ENCODE results near the gene ARHGAP26.

Gene ARHGAP26

DNA sequence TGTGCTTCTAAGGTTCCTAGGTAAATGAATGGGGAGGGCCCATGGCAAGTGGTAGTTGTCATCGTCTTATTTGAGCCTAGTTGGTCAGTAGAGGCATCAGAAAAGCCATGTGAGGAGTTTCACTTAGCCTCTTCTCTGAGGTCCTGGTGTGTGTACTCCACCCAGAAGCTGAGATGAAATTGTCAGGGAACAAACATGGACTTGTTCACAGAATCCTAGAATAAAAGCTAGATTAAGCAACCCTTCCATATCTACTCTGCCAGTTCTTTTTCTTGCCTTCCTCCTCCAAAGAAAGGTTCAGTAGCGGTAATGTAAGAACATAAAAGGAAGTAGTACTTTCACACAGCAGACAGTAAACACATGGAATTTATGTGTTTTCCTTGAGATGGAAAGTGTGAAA is 70.4 kb downstream of the ARHGAP26 start:
- Histone ChIP-seq H3K9me3 (ENCODE audit: control insufficient read depth, low read length) (no peaks in the 10 kb centered on the region), H3K4me3 (ENCODE audit: insufficient read depth in 1 of 2, low read depth in 1 of 2, low read length in 2 of 2) (no peak overlapping the region), H2BK120ac (ENCODE audit: low read depth, low read length) (no peak overlapping the region), H3K14ac (ENCODE audit: low read length in 2 of 2) (no peak overlapping the region), H3K4ac (ENCODE audit: low read depth in 1 of 2, low read length in 2 of 2) (no peak overlapping the region), H2AFZ (ENCODE audit: low read depth, low read length) (no peak overlapping the region), H3K4me1 (ENCODE audit: control insufficient read depth, insufficient read depth, low read depth, low read length) (peaks cover 5% of the 10 kb centered on the region), H2BK5ac (ENCODE audit: low read depth, low read length, poor library complexity, severe bottlenecking) (no peak overlapping the region), H3K27ac (ENCODE audit: low read length, poor library complexity, severe bottlenecking) (no peak overlapping the region), H3K4me2 (ENCODE audit: low read length, poor library complexity, severe bottlenecking) (no peak overlapping the region), H3K79me1 (replicated peaks; ENCODE audit: low read length, poor library complexity, severe bottlenecking) (peaks cover 17% of the 10 kb centered on the region), H4K8ac (ENCODE audit: low read length) (no peak overlapping the region), H2BK12ac (ENCODE audit: low read length in 2 of 2) (no peak overlapping the region), H2BK15ac (ENCODE audit: low read depth, poor library complexity, severe bottlenecking) (no peak overlapping the region), H3K36me3 (ENCODE audit: control insufficient read depth in 1 of 2, insufficient read depth in 2 of 2, low read depth in 1 of 2, low read length in 2 of 2) (no peaks in the 10 kb centered on the region), H3K9ac (ENCODE audit: low read length) (peak overlapping the region; percentile 45), H4K91ac (ENCODE audit: low read length) (no peak overlapping the region), H3K18ac (ENCODE audit: low read depth in 1 of 2, low read length in 2 of 2) (no peak overlapping the region), H3K23ac (ENCODE audit: low read length in 2 of 2) (no peak overlapping the region), H3K27me3 (ENCODE audit: control insufficient read depth in 1 of 2, insufficient read depth in 1 of 2, low read length in 2 of 2) (no peaks in the 10 kb centered on the region), H2AK5ac (ENCODE audit: low read length, severe bottlenecking) (no peak overlapping the region)
- DNase-seq, result no peak
- 89% methylated on average over 1 of the region's 2 CpGs for WGBS

DNA sequence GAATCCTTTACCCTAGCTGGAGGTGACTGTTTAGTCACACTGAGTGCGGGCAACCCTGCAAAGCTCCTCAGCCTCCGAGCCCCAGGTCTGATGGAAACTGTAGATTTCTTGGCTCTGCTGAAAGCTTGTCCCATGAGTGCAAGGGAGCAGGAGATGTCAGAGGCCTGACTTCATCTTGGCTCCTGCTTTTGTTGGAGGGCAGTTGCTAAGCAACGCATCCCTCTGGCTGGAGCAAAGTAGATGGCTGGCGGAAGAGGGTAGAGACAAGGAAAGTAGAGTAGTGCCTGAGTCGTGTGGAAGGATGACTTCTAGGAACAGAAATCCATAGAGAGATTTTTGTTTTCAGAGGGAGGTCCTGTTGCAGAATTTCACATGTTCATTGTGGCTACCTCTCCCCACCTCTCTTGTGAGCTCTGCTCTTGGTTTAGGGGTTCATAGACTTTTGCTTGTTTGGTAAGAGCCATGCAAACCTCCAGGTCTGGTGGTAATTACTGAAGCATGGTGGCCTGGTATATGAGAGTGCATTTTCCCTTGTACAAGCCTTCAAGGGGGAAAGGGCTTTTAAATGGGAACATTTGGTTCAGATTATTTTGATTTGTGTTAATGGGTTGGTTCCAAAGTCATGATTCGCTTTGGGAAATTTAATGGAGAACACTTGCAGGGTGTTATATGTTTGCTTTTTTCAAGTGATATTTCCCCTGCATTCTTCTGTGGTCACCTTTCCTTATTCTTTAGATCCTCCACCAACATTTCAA is 71.5 kb downstream of the ARHGAP26 start:
- Histone ChIP-seq H3K79me1 (replicated peaks; ENCODE audit: low read length, poor library complexity, severe bottlenecking) (peaks cover 21% of the 10 kb centered on the region), H2BK5ac (ENCODE audit: low read depth, low read length, poor library complexity, severe bottlenecking) (no peak overlapping the region), H3K4me1 (ENCODE audit: control insufficient read depth, insufficient read depth, low read depth, low read length) (peaks cover 10% of the 10 kb centered on the region), H3K27ac (ENCODE audit: low read length, poor library complexity, severe bottlenecking) (no peak overlapping the region), H2BK15ac (ENCODE audit: low read depth, poor library complexity, severe bottlenecking) (no peak overlapping the region), H3K23ac (ENCODE audit: low read length in 2 of 2) (no peak overlapping the region), H3K4ac (ENCODE audit: low read depth in 1 of 2, low read length in 2 of 2) (no peak overlapping the region), H4K8ac (ENCODE audit: low read length) (no peak overlapping the region), H3K9me3 (ENCODE audit: control insufficient read depth, low read length) (no peaks in the 10 kb centered on the region), H3K27me3 (ENCODE audit: control insufficient read depth in 1 of 2, insufficient read depth in 1 of 2, low read length in 2 of 2) (no peaks in the 10 kb centered on the region), H3K14ac (ENCODE audit: low read length in 2 of 2) (no peak overlapping the region), H2BK12ac (ENCODE audit: low read length in 2 of 2) (no peak overlapping the region), H3K4me2 (ENCODE audit: low read length, poor library complexity, severe bottlenecking) (no peak overlapping the region), H2AFZ (ENCODE audit: low read depth, low read length) (no peak overlapping the region), H3K4me3 (ENCODE audit: insufficient read depth in 1 of 2, low read depth in 1 of 2, low read length in 2 of 2) (peak overlapping the region in 1 of 2 experiments; percentile 1), H3K9ac (ENCODE audit: low read length) (peak overlapping the region; percentile 45), H2BK120ac (ENCODE audit: low read depth, low read length) (no peak overlapping the region), H3K36me3 (ENCODE audit: control insufficient read depth in 1 of 2, insufficient read depth in 2 of 2, low read depth in 1 of 2, low read length in 2 of 2) (no peaks in the 10 kb centered on the region), H4K91ac (ENCODE audit: low read length) (no peak overlapping the region), H2AK5ac (ENCODE audit: low read length, severe bottlenecking) (no peak overlapping the region), H3K18ac (ENCODE audit: low read depth in 1 of 2, low read length in 2 of 2) (no peak overlapping the region)
- DNase-seq, result peak; percentile 30
- 83% methylated on average over 6 of the region's 6 CpGs for WGBS

- H2AK5ac ChIP-seq (ENCODE audit: low read length, severe bottlenecking), result no peak overlapping the region
- no peak overlapping the region for H3K23ac ChIP-seq (ENCODE audit: low read length in 2 of 2)
- peaks cover 14% of the 10 kb centered on the region for H3K4me1 ChIP-seq (ENCODE audit: control insufficient read depth, insufficient read depth, low read depth, low read length)
- no peak overlapping the region for H4K8ac ChIP-seq (ENCODE audit: low read length)
- WGBS, result 100% methylated on average over 4 of the region's 6 CpGs
- DNase-seq, result no peak
- no peak overlapping the region for H3K4ac ChIP-seq (ENCODE audit: low read depth in 1 of 2, low read length in 2 of 2)
- no peaks in the 10 kb centered on the region for H3K9me3 ChIP-seq (ENCODE audit: control insufficient read depth, low read length)
- H3K27ac ChIP-seq (ENCODE audit: low read length, poor library complexity, severe bottlenecking), result no peak overlapping the region
- no peak overlapping the region for H2BK5ac ChIP-seq (ENCODE audit: low read depth, low read length, poor library complexity, severe bottlenecking)
- no peaks in the 10 kb centered on the region for H3K27me3 ChIP-seq (ENCODE audit: control insufficient read depth in 1 of 2, insufficient read depth in 1 of 2, low read length in 2 of 2)
- H3K18ac ChIP-seq (ENCODE audit: low read depth in 1 of 2, low read length in 2 of 2), result no peak overlapping the region
- H3K4me3 ChIP-seq (ENCODE audit: insufficient read depth in 1 of 2, low read depth in 1 of 2, low read length in 2 of 2), result no peak overlapping the region
- H2BK120ac ChIP-seq (ENCODE audit: low read depth, low read length), result no peak overlapping the region
- H3K4me2 ChIP-seq (ENCODE audit: low read length, poor library complexity, severe bottlenecking), result no peak overlapping the region
- H2BK15ac ChIP-seq (ENCODE audit: low read depth, poor library complexity, severe bottlenecking), result peak overlapping the region; percentile 8
- H3K9ac ChIP-seq (ENCODE audit: low read length), result no peak overlapping the region
- no peak overlapping the region for H2AFZ ChIP-seq (ENCODE audit: low read depth, low read length)
- no peaks in the 10 kb centered on the region for H3K36me3 ChIP-seq (ENCODE audit: control insufficient read depth in 1 of 2, insufficient read depth in 2 of 2, low read depth in 1 of 2, low read length in 2 of 2)
- H2BK12ac ChIP-seq (ENCODE audit: low read length in 2 of 2), result no peak overlapping the region
- H3K14ac ChIP-seq (ENCODE audit: low read length in 2 of 2), result peak overlapping the region in 1 of 2 experiments; percentile 16
- peaks cover 17% of the 10 kb centered on the region for H3K79me1 ChIP-seq (replicated peaks; ENCODE audit: low read length, poor library complexity, severe bottlenecking)
- no peak overlapping the region for H4K91ac ChIP-seq (ENCODE audit: low read length)
Measured at GRCh38 chr5:142842994-142843905, 73.1 kb downstream of the ARHGAP26 start.

DNA sequence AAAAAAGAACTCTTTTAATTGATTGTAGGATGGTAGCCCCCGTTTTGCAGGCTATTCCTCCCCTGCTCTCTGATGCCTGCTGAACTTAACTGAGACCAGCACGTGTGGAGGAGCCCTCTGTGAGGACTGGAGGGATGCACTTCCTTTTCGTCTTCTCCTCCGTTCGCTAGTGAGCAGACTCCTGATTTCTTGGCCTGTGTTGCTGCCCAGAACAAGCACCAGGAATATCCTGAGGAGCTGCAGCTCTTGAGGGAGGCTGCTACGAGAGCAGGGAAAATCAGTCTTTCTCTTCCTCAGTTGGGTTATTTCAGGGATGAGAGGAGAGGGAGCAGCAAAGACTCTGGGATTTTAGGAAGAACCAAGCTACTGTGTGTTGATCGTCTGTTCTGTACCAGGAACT is 74.7 kb downstream of the ARHGAP26 start:
- H4K8ac ChIP-seq (ENCODE audit: low read length), result no peak overlapping the region
- no peak overlapping the region for H3K9ac ChIP-seq (ENCODE audit: low read length)
- no peaks in the 10 kb centered on the region for H3K36me3 ChIP-seq (ENCODE audit: control insufficient read depth in 1 of 2, insufficient read depth in 2 of 2, low read depth in 1 of 2, low read length in 2 of 2)
- H3K79me1 ChIP-seq (replicated peaks; ENCODE audit: low read length, poor library complexity, severe bottlenecking), result peaks cover 23% of the 10 kb centered on the region
- H2BK12ac ChIP-seq (ENCODE audit: low read length in 2 of 2), result no peak overlapping the region
- H3K4me2 ChIP-seq (ENCODE audit: low read length, poor library complexity, severe bottlenecking), result no peak overlapping the region
- H2AFZ ChIP-seq (ENCODE audit: low read depth, low read length), result no peak overlapping the region
- no peak overlapping the region for H3K23ac ChIP-seq (ENCODE audit: low read length in 2 of 2)
- 85% methylated on average over 7 of the region's 7 CpGs for WGBS
- no peak overlapping the region for H2BK15ac ChIP-seq (ENCODE audit: low read depth, poor library complexity, severe bottlenecking)
- no peak overlapping the region for H2BK5ac ChIP-seq (ENCODE audit: low read depth, low read length, poor library complexity, severe bottlenecking)
- no peak overlapping the region for H4K91ac ChIP-seq (ENCODE audit: low read length)
- DNase-seq, result no peak
- no peak overlapping the region for H2AK5ac ChIP-seq (ENCODE audit: low read length, severe bottlenecking)
- H3K4me1 ChIP-seq (ENCODE audit: control insufficient read depth, insufficient read depth, low read depth, low read length), result peaks cover 15% of the 10 kb centered on the region
- H3K27ac ChIP-seq (ENCODE audit: low read length, poor library complexity, severe bottlenecking), result no peak overlapping the region
- no peak overlapping the region for H3K14ac ChIP-seq (ENCODE audit: low read length in 2 of 2)
- no peak overlapping the region for H3K4ac ChIP-seq (ENCODE audit: low read depth in 1 of 2, low read length in 2 of 2)
- H3K4me3 ChIP-seq (ENCODE audit: insufficient read depth in 1 of 2, low read depth in 1 of 2, low read length in 2 of 2), result no peak overlapping the region
- no peaks in the 10 kb centered on the region for H3K27me3 ChIP-seq (ENCODE audit: control insufficient read depth in 1 of 2, insufficient read depth in 1 of 2, low read length in 2 of 2)
- H3K18ac ChIP-seq (ENCODE audit: low read depth in 1 of 2, low read length in 2 of 2), result no peak overlapping the region
- no peak overlapping the region for H2BK120ac ChIP-seq (ENCODE audit: low read depth, low read length)
- no peaks in the 10 kb centered on the region for H3K9me3 ChIP-seq (ENCODE audit: control insufficient read depth, low read length)
